ENCODE measurements around the gene SRSF10. TPM values are rescaled to one million over a fixed set of nuclear protein-coding genes. Genes with fewer than 3 reads are reported as not detected.

Gene SRSF10
- total and polyA plus RNA-seq, 2 experiments from 2014 or later: 196 to 275 TPM

GRCh38 chr1:23999156-23999671, 19.1 kb upstream of the SRSF10 start:
- H4K20me1 ChIP-seq (replicated peaks; ENCODE audit: insufficient read depth): no peaks in the 10 kb centered on the region
- DNase-seq (ENCODE audit: low spot score) (no peak), ATAC-seq (no peak)
- 0 out of 2 replicates have a peak overlapping the region, but pooled peaks have one; percentile 20 for H2AFZ ChIP-seq
- H3K4me2 ChIP-seq: no peak overlapping the region
- no peaks in the 10 kb centered on the region for H3K36me3 ChIP-seq (ENCODE audit: insufficient read depth)
- H3K27ac ChIP-seq (ENCODE audit: low read depth): no peak overlapping the region
- peaks cover 5% of the 10 kb centered on the region; the same call in 2 of the 3 replicates for H3K36me3 Mint-ChIP-seq (ENCODE audit: low read depth)
- H3K4me3 ChIP-seq: no peak overlapping the region
- peaks cover 12% of the 10 kb centered on the region for H3K4me1 ChIP-seq (ENCODE audit: insufficient read depth)
- H3K79me2 ChIP-seq (replicated peaks; ENCODE audit: insufficient read depth): no peaks in the 10 kb centered on the region
- no peaks in the 10 kb centered on the region for H3K27me3 ChIP-seq (ENCODE audit: insufficient read depth)
- peaks cover 6% of the 10 kb centered on the region for H3K9me3 Mint-ChIP-seq
- no peak overlapping the region; the same call in 1 of the 2 replicates for H3K27ac Mint-ChIP-seq
- no peak for TF ChIP-seq POLR2AphosphoS5 (IDR thresholded peaks at IDR 0.05; ENCODE audit: low read depth)
- no peak for TF ChIP-seq JUNB (IDR thresholded peaks at IDR 0.05; ENCODE audit: unreplicated experiment)
- no peak for TF ChIP-seq EZH2 (IDR thresholded peaks at IDR 0.05; ENCODE audit: low read depth, unreplicated experiment)
- no peak for TF ChIP-seq ZNF462 (CRISPR knock-in tag; IDR thresholded peaks at IDR 0.05)
- TF ChIP-seq CTCF (conservative IDR thresholded peaks at IDR 0.05; ENCODE audit: low read depth in 2 of 2): no peak
- no peak for TF ChIP-seq ZNF331 (CRISPR knock-in tag; IDR thresholded peaks at IDR 0.05; ENCODE audit: low read depth)
- TF ChIP-seq CREB1 (CRISPR knock-in tag; IDR thresholded peaks at IDR 0.05; ENCODE audit: low read depth): no peak
- no peak for TF ChIP-seq ETS1 (IDR thresholded peaks at IDR 0.05)
- TF ChIP-seq REST (IDR thresholded peaks at IDR 0.05; ENCODE audit: unreplicated experiment): no peak
- TF ChIP-seq ZNF114 (CRISPR knock-in tag; IDR thresholded peaks at IDR 0.05): no peak
- no peak for TF ChIP-seq EZH2phosphoT487 (IDR thresholded peaks at IDR 0.05; ENCODE audit: unreplicated experiment)
- TF ChIP-seq NANOG (IDR thresholded peaks at IDR 0.05; ENCODE audit: borderline replicate concordance): no peak
- peaks cover 23% of the 10 kb centered on the region for H3K4me1 Mint-ChIP-seq
- no peak overlapping the region for H3K4me3 Mint-ChIP-seq
- no peaks in the 10 kb centered on the region for H3K27me3 Mint-ChIP-seq (ENCODE audit: insufficient read depth, low read depth, poor library complexity)
- H3K9me2 ChIP-seq (ENCODE audit: insufficient read depth): no peaks in the 10 kb centered on the region; the same call in 1 of the 2 replicates
- H3F3A ChIP-seq (replicated peaks; ENCODE audit: low read depth): no peaks in the 10 kb centered on the region; the same call in 1 of the 2 replicates

Measured in GM23338 (cell line).